ENCODE data around the gene TMEM202. TPM values are rescaled to one million over a fixed set of nuclear protein-coding genes. Genes with fewer than 3 reads are reported as not detected.
"Not testable (repeated sequence)": the region's sequence is repeated elsewhere in the genome, so short reads cannot be mapped to it uniquely, and the experiment has no call there.

TMEM202 gene
- total RNA-seq, 6 donors from 2014 or later = not detected

DNA sequence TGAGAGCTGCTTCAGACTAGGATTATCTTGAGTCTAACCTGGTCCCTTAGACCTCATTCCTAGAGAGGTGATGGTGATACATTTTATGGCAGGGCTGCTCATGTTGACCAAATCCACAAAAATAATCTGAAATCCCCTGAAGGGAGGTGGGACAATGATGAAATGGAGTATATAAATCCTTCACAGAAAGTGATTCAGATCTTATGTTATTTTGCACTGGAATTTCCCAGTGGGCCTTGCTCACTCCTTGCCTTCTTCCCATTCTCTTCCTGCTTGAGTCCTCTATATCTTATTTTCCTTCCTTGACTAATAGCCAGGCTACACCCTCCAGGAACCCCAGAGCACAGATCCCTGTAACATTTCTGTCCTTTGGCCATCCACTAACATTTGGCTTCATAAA, 10.4 kb upstream of the TMEM202 start:
- Histone ChIP-seq H3K9me3 (no peaks in the 10 kb centered on the region), H3K27me3 (no peaks in the 10 kb centered on the region), H3K4me1 (no peaks in the 10 kb centered on the region), H3K36me3 (no peaks in the 10 kb centered on the region), H3K4me3 (no peak overlapping the region), H3K27ac (no peak overlapping the region)
- TF ChIP-seq POLR2A (IDR thresholded peaks at IDR 0.05) (no peak), POLR2AphosphoS5 (IDR thresholded peaks at IDR 0.05) (no peak), EP300 (IDR thresholded peaks at IDR 0.05) (no peak)
- TF ChIP-seq, protein P1, sequence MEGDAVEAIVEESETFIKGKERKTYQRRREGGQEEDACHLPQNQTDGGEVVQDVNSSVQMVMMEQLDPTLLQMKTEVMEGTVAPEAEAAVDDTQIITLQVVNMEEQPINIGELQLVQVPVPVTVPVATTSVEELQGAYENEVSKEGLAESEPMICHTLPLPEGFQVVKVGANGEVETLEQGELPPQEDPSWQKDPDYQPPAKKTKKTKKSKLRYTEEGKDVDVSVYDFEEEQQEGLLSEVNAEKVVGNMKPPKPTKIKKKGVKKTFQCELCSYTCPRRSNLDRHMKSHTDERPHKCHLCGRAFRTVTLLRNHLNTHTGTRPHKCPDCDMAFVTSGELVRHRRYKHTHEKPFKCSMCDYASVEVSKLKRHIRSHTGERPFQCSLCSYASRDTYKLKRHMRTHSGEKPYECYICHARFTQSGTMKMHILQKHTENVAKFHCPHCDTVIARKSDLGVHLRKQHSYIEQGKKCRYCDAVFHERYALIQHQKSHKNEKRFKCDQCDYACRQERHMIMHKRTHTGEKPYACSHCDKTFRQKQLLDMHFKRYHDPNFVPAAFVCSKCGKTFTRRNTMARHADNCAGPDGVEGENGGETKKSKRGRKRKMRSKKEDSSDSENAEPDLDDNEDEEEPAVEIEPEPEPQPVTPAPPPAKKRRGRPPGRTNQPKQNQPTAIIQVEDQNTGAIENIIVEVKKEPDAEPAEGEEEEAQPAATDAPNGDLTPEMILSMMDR (IDR thresholded peaks at IDR 0.05) = no peak
- ATAC-seq (ENCODE audit: low FRiP score in 2 of 2) (no peak), DNase-seq (no peak)

DNA sequence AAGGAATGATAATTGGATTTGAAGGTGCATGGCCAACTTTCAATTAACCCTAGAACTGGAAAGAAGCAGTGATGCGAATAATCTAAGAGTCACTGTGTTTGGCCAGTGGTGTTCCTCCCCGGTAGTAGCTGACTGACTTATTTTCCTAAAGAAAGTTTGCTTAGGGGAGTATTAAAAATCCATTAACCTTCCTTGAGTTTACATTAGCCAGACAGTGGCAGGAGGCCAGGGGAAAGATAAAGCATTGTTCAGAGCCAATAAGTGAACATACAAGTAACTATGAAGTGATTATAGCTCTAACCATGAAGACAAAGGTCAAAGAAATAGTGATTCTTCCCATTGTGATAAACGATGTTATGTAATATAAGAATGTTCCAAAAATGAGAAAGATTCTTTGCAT, 8.9 kb upstream of the TMEM202 start:
- H3K4me3 ChIP-seq = no peak overlapping the region
- H3K4me1 ChIP-seq = no peaks in the 10 kb centered on the region
- no peak for DNase-seq
- ATAC-seq (ENCODE audit: low FRiP score in 2 of 2) = no peak
- no peak overlapping the region for H3K27ac ChIP-seq
- no peaks in the 10 kb centered on the region for H3K9me3 ChIP-seq
- 50 to 53% methylated on average over 3 of the region's 3 CpGs for WGBS, 2 donors
- H3K27me3 ChIP-seq = no peaks in the 10 kb centered on the region
- TF ChIP-seq, protein P1 (IDR thresholded peaks at IDR 0.05) = no peak
- TF ChIP-seq EP300 (IDR thresholded peaks at IDR 0.05) (no peak), POLR2A (IDR thresholded peaks at IDR 0.05) (no peak)
- no peaks in the 10 kb centered on the region for H3K36me3 ChIP-seq

DNA sequence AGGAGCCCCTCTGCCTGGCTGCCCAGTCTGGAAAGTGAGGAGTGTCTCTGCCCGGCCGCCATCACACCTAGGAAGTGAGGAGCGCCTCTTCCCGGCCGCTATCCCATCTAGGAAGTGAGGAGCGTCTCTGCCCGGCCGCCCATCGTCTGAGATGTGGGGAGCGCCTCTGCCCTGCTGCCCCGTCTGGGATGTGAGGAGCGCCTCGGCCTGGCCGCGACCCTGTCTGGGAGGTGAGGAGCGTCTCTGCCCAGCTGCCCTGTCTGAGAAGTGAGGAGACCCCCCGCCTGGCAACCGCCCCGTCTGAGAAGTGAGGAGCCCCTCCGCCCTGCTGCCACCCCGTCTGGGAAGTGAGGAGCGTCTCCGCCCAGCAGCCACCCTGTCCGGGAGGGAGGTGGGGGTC, 1.8 kb upstream of the TMEM202 start:
- DNase-seq = peak in 1 of 2 donors; percentile 61
- H3K27me3 ChIP-seq; H3K9me3 ChIP-seq; H3K36me3 ChIP-seq; H3K4me1 ChIP-seq; H3K27ac ChIP-seq; ATAC-seq (ENCODE audit: low FRiP score in 2 of 2); H3K4me3 ChIP-seq: not testable (repeated sequence)
- 97% methylated on average over 5 of the region's 24 CpGs; no CpG with 5 or more reads in 1 of the 2 donors for WGBS, 2 donors

DNA sequence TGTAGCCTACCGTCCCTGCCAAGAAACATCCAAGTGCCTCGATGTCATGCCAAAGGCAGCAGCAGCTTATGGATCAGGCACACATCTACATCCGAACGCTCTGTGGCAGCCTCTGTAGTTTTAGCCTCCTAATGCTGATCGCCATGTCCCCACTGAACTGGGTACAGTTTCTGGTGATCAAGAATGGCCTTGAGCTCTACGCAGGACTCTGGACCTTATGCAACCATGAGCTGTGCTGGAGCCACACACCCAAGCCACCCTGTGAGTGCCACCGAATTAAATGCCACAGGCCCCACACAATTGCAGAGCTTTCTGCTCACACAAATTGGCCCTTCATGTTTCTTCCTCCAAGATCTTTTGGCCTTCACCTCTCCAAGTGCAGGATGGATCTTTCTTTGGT, 543 bp downstream of the TMEM202 start:
- no peak for DNase-seq
- 90 to 95% methylated on average over 7 of the region's 7 CpGs for WGBS, 2 donors
- Histone ChIP-seq H3K4me3 (no peak overlapping the region), H3K27me3 (no peaks in the 10 kb centered on the region), H3K9me3 (no peaks in the 10 kb centered on the region), H3K36me3 (no peaks in the 10 kb centered on the region), H3K4me1 (peaks cover 0 to 5% (median 0%) of the 10 kb centered on the region in 4 donors), H3K27ac (no peak overlapping the region)
- no peak for ATAC-seq (ENCODE audit: low FRiP score in 2 of 2)
- TF ChIP-seq EP300 (IDR thresholded peaks at IDR 0.05) (no peak), POLR2A (IDR thresholded peaks at IDR 0.05) (no peak), POLR2AphosphoS5 (IDR thresholded peaks at IDR 0.05) (no peak)
- TF ChIP-seq, protein P1 (IDR thresholded peaks at IDR 0.05) = no peak

DNA sequence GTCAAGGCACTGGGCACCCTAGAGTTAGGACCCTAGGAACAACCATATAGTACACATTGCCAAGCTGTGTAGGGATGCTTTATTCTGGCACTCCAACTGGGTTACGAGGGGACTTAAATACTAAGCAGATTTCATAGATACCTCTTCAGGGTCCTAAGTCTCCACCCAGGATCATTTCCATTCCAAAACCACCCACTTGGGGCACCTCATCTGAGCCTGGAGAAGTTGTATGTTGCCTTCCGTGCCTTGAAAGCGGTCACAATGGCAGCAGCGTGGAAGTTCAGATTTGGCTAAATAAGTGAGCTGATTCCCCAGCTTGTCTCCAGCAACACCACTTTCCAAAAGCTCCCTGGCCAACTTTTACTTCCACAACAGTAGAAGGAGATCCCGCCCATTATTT, 4.6 kb downstream of the TMEM202 start:
- H3K4me3 ChIP-seq = no peak overlapping the region
- H3K9me3 ChIP-seq = no peaks in the 10 kb centered on the region
- H3K36me3 ChIP-seq = no peaks in the 10 kb centered on the region
- H3K27me3 ChIP-seq = no peaks in the 10 kb centered on the region
- no peak for DNase-seq
- H3K27ac ChIP-seq = no peak overlapping the region
- 85 to 87% methylated on average over 5 of the region's 5 CpGs for WGBS, 2 donors
- TF ChIP-seq EP300 (IDR thresholded peaks at IDR 0.05) (no peak), POLR2A (IDR thresholded peaks at IDR 0.05) (no peak), POLR2AphosphoS5 (IDR thresholded peaks at IDR 0.05) (no peak)
- TF ChIP-seq, protein P1 (IDR thresholded peaks at IDR 0.05) = no peak
- peaks cover 0 to 13% (median 3%) of the 10 kb centered on the region in 4 donors for H3K4me1 ChIP-seq
- ATAC-seq (ENCODE audit: low FRiP score in 2 of 2) = no peak

Measured in upper lobe of left lung (tissue), 6 donors.